Stimulated activated naive CD8-positive, alpha-beta T cell treated with anti-CD3 and anti-CD28 coated beads, Interleukin-15, Interleukin-2, amounts not matched to agents 100 U/mL and 50 U/mL, for 24 hours (primary cell): ENCODE results near the gene TEF.
A peak's percentile ranks its signal among the peaks of the same experiment; 100 is the strongest.
"Not testable (repeated sequence)": the region's sequence is repeated elsewhere in the genome, so short reads cannot be mapped to it uniquely, and the experiment has no call there.

ENCODE experiments used
- ATAC-seq: fragments of 150-1000 bp; cut with Tn5 transposase; one replicate; pipeline ENCODE4 v1.10.0; 2021
- DNase-seq: peaks from one replicate; pipeline ENCODE4 v3.0.0; 2021

TEF gene

DNA sequence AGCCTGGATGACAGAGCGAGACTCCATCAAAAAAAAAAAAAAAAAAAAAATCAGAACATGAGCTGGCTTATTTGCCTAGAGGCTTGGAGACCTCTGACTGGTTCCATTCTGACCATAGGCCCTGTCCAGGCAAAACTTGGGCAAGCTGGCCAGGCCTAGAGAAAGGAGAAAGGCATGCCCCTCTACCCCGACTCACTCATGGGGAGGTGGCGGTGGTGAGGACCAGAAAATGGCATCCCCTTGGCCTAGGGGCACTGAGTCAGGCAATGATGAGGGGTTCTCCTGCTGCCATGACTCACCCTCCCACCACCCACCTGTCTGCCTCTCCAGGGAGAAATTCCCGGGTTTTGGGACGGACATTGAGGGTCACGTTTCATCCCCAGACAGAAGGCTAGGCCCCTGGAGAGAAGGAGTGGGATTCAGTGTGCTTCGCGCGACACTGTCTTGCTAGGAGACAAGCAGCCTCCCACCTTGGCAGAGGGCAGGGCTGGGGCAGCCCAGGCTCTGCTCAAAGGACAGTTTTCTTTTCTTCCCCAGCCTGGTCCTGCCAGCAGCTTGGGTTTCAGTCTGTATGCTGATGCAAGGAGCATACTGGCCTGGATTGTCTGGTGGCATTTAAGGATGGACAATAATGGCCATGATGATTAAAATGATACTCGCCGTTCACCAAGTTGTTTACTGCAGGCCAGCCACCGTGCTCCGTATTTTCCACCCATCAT, 47.6 kb downstream of the TEF start:
- ATAC-seq (no peak), DNase-seq (no peak)

DNA sequence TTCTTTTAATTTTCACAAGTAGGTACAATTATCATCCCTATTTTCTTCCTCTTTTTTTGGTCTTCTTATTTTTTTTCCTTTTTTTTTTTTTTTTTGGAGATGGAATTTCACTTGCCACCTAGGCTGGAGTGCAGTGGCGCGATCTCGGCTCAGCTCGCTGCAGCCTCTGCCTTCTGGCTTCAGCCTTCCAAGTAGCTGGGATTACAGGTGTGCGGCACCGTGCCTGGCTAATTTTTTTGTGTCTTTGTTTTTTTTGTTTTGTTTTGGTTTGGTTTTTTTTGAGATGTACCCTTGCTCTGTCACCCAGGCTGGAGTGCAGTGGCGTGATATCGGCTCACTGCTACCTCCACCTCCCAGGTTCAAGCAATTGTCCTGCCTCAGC, 48.2 kb downstream of the TEF start:
- ATAC-seq (no peak), DNase-seq (no peak)

DNA sequence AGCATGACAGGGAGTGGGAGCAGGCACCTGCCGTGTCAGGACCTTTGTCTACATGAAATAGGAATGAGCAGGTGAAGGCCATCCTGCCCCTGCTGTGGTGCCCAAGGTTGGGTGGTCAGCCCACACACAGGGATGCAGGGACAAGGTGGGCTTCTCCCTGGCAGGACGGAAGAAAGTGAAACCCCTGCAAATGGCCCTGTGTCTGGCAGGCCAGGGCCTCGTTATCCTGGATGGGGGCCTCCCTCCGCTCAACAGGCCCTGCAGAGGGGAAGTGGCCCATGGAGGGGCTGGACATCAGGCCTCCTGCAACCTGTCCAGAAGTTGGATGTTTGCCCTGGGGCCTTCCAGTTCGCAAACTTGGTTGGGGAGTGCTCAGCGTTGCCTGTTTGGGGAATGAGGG, 49.9 kb downstream of the TEF start:
- ATAC-seq, result no peak
- no peak for DNase-seq

DNA sequence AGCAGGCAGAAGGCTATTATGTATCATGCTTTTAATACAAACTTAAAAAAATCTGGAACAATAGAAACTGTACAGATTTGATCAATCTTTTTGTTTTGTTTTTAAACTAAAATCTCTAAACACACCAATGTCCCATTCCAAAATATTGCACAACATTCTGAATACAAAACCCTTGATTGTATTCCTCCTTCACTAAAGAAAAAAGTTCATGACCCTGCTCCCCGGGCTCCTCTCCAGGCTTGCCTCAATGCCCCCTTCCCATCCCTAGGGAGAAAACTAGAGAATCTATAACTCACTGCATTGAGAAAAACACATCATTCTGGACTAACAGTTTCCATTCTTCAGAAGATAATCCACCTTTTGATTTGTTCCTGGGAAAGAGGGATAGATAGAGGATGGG, 51.7 kb downstream of the TEF start:
- ATAC-seq, DNase-seq: not testable (repeated sequence)

GRCh38 chr22:41434361-41435003, 52.7 kb downstream of the TEF start:
- not testable (repeated sequence) for ATAC-seq, DNase-seq

DNA sequence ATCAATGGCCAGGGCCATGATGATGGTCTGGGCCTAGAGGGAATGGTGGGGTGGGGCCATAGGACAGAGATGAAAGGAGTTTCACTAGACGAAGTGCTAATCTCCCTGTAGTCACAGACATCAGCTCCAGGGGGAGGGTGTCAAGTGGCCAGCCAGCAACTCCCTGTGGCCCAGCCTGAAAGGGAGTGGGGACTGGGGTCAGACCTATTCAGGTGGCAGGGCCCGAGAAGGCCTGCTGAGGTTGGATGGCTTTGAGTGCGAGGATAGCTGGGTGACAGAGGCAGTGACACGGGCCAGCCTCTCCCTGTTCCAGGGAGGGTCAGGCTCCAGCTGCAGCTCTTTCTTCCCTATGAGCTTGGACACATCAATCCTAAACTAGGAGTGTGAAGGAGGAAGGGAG, 53.8 kb downstream of the TEF start:
- DNase-seq (no peak), ATAC-seq (no peak)

DNA sequence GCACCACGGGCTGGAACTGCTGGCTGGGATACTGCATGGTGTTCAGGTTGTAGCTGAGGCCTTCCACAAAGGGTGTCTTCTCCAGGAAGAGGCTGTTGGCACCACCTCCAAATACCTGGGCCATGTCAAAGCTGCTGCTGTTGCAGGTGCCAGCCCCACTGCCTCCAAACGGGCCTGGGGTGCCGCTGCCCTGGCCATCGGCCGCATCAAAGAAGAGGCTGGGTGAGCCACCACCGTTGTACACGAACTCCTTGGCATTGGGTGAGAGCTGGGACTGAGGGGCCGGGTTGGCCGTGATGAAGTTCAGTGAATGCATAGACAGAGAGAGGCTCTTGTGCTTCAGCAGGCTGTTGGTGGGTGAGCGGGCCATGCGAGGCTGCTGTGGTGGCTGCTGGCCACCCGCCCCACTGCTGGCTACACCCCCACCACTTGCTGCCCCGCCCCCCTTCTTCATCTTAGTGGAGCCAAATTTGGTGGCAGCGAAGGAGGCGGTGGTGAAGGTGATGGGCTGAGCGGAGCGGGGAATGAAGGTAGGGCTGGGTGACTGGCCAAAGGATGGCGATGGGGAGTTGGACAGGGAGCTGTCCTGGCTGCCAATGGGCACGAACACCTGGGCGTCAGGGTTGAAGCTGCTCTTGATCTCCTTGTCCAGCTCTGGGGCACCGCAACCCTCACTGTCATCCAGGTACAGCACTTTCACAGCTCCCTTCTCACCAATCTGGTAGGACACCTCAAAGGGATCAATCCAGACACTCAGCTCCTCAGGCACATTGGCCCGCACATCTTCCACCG, 54.8 kb downstream of the TEF start:
- DNase-seq (no peak), ATAC-seq (no peak)

DNA sequence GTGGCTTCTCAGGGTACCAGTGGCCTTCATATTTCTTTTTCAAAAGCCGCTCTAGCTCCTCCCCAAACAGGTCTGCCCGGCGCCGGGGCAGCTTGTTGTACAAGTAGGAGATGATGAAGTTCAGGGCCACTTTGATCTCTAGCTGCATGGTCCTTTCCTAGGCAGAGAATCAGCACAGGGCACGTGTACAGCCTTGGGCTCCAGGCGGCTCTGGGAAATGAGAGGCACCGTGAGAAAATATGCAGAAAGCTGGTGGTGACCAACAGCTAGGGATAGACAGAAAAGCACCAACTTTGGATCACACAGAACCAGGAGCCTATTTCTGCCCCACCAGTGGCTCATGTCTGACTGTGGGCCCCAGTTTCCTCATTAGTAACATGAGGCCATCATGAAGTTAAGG, 55.5 kb downstream of the TEF start:
- ATAC-seq (no peak), DNase-seq (no peak)

GRCh38 chr22:41440511-41440910, 58.8 kb downstream of the TEF start:
- DNase-seq, ATAC-seq: not testable (repeated sequence)

DNA sequence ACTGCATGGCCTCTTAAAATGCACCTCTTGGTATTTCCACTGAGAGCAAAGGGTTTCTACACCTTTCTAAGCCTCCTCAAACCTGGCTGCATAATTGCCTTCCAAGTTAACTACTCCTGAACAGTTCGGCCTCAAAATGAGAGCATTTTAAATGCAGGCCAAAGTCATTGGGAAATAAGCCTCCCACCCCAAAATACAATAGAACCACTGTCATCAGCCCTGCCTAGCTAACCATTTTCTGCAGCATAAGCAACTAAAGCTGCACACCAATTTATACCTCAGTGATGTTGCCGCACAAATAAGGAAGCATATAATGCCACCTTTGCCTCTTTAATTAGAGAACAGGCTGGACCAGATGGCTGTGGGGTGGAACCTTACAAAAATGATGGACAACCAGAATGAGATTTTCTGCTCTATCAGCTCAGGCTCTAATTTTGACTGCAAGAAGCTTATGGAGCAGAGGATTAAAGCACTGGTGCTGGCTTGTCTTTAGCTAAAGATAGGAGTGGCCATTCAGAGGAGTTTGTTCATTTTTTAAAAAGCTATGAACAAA, 60.6 kb downstream of the TEF start:
- ATAC-seq (no peak), DNase-seq (no peak)

DNA sequence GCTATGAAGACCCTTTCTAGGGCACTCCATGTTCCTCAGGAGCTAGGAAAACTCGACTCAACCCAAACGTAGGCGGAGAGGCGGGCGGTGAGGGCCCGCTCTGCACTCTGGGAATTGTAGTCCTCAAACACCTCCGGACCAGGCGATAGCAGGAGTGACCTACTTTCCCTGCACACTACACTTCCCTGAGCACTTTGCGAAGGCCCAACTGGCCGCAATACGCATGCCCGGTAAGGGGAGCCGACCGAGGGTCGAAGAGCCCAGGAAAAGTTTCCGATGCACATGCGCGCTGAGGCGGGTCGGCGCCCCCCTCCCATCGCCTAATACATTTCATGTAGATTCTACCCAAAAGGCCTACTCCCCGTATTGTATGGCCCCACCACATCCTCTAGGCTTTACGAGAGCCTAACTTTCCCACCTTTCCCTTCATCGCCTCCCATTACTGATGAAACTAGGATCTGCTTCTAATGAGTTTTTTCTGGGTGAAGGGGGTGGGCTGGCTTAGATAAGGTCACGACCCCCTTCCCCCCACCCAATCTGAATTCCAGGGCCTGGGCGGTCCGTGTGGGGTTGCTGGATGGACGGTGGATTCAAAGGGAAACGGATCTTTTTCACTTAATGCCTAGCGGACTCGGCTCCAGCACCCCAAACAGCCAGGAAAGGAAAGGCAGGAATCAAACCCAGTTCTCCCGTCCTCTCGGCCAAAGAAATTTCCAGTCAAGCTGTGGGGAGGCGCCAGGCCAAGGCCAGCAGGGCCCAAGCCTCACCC, 62.8 kb downstream of the TEF start:
- DNase-seq (peak; percentile 93), ATAC-seq (peak; percentile 65)

GRCh38 chr22:41445129-41446056, 63.7 kb downstream of the TEF start:
- no peak for ATAC-seq
- peak; percentile 37 for DNase-seq

DNA sequence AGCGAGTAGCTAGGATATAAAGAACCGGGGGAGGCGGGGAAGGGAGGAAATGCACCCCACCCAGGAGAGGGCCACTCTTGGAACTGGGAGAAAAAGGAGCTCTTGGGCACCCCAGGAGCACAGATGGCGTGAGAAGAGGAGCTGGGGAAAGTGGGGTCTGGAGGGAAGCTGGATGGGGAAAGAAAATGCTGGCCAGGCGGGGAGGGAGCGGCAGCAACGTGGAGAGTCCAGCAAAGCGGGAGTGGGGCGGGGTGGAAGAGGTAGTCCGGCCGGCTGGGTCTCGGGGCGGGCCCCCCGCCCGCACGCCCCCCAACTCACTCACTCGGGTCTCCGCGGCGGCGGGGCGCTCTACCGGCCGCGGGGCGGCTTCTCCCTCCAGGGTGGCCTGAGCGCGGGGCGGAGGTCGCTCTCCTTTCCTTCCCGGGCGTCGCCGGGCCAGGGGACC, 64.3 kb downstream of the TEF start:
- ATAC-seq, result no peak
- no peak for DNase-seq

- ATAC-seq (peak; percentile 62), DNase-seq (peak; percentile 96)
These were observed 65.1 kb downstream of the TEF start, which contains the start of gene TOB2 for GRCh38 chr22:41446639-41447434. Gene TOB2, minus strand, starts transcription at chr22:41446801. Its CDS starts 9,456 bp downstream, at chr22:41437345.

DNA sequence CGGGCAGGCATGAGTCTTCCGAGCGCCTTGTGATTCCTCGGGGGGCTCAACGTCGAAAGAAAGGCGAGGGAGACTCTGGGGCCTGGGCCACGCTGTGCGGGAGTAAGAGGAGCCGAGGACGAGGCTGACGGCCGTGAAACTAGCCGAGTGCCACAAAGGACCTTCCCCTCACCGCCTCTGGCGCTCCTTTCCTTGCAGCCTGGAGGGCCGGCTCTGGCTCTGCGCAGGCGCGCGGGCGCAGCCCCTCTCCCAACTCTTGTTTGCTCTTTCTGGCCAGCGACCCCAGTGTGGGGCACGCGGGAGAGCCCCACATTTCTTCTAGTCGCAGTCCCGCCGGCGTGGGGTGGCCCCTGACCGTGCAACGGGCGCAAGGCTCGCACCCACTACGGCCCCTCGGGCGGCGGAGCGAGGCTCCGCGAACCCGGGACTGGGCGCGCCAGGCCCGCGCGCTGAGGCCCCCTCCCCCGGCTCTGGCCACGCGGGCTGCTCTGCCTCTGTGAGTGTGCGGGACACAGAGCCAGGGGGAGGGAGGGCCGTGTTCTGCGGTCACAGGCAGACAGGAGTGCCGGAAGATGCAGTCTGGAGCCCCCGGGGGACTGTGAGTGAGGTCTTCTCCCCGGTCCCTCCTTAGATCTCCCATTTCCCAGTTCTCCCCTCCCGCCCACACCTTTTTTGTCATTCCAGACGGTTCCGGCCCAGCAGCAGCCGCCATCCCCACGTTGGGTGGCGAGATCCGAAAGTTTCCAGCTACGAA, 65.9 kb downstream of the TEF start:
- ATAC-seq, result peak; percentile 2
- peak; percentile 70 for DNase-seq

DNA sequence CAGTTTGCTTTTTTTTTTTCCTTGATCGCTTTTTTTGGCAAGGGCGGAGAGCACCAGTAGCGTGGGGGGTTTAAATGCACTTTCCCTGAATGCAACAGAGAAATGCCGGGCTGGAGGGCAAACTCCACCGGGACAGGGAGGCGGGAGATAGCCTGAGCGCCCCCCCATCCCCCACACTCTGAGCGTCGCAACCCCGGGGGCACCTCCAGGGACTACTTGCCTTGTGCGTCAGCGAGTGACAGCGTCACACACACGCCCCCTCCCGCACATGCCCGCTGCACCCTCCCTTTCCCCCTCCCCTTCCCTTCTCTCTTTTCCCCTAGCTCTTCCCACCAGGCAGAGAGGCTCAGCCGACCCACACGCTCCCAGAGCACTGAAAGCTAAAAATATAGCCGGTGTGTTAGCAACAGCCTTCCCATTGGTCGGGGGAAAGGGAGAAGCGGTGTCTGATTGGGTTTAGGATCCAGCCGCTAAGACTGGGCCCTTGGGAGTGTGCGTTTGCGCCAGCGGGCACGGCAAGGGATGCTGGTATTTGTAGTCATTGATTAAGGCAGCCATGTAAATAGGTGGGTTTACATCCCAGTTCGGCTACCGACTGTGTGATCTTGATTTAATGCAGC, 66.6 kb downstream of the TEF start:
- DNase-seq (peak; percentile 92), ATAC-seq (peak; percentile 78)
